ENCODE results near the gene SERPINB1. TPM values are rescaled to one million over a fixed set of nuclear protein-coding genes. Genes with fewer than 3 reads are reported as not detected.

Gene SERPINB1
- polyA plus RNA-seq, 1 experiment: 22.4 TPM

DNA sequence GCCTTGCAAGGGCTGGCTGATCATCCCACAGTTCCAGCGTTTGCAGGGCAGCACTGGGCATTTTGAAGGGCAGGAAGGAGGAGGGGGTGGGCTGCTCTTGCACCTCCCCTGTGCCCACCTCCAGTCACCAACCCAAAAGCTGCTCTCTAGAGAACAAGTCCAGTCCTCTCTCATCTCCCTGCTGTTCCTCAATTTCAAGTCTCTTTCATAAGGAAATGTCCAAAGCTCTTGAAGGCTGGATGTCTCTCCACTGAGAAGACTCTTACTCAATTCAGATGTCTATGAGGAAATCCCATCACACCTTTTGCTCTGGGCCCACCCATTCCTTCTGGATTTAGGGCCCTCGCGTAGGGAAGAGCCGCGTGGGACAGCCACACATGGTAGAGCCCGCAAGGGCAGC, 44.8 kb downstream of the SERPINB1 start:
- Histone ChIP-seq H3K27me3 (ENCODE audit: control insufficient read depth, insufficient read depth, low read length) (no peaks in the 10 kb centered on the region), H3K4me3 (ENCODE audit: low read depth, low read length) (no peak overlapping the region), H3K9me3 (ENCODE audit: control insufficient read depth, insufficient read depth, low read length) (no peaks in the 10 kb centered on the region), H3K27ac (ENCODE audit: low read depth, low read length) (no peak overlapping the region)
- POLR2A ChIA-PET: no interaction called here
- CTCF ChIA-PET: no interaction called here
- DNase-seq (ENCODE audit: low read depth, low spot score): no peak
- TF ChIP-seq, protein P1, sequence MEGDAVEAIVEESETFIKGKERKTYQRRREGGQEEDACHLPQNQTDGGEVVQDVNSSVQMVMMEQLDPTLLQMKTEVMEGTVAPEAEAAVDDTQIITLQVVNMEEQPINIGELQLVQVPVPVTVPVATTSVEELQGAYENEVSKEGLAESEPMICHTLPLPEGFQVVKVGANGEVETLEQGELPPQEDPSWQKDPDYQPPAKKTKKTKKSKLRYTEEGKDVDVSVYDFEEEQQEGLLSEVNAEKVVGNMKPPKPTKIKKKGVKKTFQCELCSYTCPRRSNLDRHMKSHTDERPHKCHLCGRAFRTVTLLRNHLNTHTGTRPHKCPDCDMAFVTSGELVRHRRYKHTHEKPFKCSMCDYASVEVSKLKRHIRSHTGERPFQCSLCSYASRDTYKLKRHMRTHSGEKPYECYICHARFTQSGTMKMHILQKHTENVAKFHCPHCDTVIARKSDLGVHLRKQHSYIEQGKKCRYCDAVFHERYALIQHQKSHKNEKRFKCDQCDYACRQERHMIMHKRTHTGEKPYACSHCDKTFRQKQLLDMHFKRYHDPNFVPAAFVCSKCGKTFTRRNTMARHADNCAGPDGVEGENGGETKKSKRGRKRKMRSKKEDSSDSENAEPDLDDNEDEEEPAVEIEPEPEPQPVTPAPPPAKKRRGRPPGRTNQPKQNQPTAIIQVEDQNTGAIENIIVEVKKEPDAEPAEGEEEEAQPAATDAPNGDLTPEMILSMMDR (IDR thresholded peaks at IDR 0.05; ENCODE audit: low read depth, low read length): no peak

DNA sequence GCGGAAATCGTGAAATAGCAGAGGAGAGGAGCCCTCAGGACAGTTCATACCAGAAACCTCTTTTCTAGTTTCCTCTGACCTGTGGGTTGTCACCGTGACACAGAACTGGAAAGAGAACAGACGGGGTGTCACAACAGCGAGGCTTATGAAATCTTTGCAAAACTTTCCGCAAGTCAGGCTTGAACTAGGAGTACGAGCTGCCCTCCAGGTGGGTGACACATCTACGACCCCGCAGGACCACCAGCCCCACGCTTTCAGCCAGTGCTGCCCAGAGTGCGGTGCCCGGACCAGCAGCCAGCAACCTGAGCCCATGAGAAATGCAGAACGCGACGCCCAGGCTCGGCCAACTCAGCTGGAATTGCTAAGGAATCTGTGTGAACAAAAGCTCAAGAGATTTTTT, 45.7 kb downstream of the SERPINB1 start:
- no peaks in the 10 kb centered on the region for H3K27me3 ChIP-seq (ENCODE audit: control insufficient read depth, insufficient read depth, low read length)
- TF ChIP-seq, protein P1 (IDR thresholded peaks at IDR 0.05; ENCODE audit: low read depth, low read length): no peak
- H3K27ac ChIP-seq (ENCODE audit: low read depth, low read length): no peak overlapping the region
- CTCF ChIA-PET: no interaction called here
- no peak overlapping the region for H3K4me3 ChIP-seq (ENCODE audit: low read depth, low read length)
- DNase-seq (ENCODE audit: low read depth, low spot score): no peak
- H3K9me3 ChIP-seq (ENCODE audit: control insufficient read depth, insufficient read depth, low read length): no peaks in the 10 kb centered on the region
- POLR2A ChIA-PET: no interaction called here

- POLR2A ChIA-PET: no interaction called here
- CTCF ChIA-PET: no interaction called here
- no peaks in the 10 kb centered on the region for H3K9me3 ChIP-seq (ENCODE audit: control insufficient read depth, insufficient read depth, low read length)
- TF ChIP-seq, protein P1 (IDR thresholded peaks at IDR 0.05; ENCODE audit: low read depth, low read length): no peak
- H3K4me3 ChIP-seq (ENCODE audit: low read depth, low read length): no peak overlapping the region
- no peak overlapping the region for H3K27ac ChIP-seq (ENCODE audit: low read depth, low read length)
- no peaks in the 10 kb centered on the region for H3K27me3 ChIP-seq (ENCODE audit: control insufficient read depth, insufficient read depth, low read length)
- no peak for DNase-seq (ENCODE audit: low read depth, low spot score)
These were observed 46.5 kb downstream of the SERPINB1 start for GRCh38 chr6:2795162-2795561.

- TF ChIP-seq, protein P1 (IDR thresholded peaks at IDR 0.05; ENCODE audit: low read depth, low read length): no peak
- ChIA-PET CTCF (interaction anchor here (0.7 to 1.0 kb wide), 2 partner anchors 44 to 46 kb away, joined by 3 to 4 read pairs; no protein-coding TSS in a partner anchor), POLR2A (interaction anchor here (0.9 kb wide), 1 partner anchor 47 kb away, joined by 3 read pairs; the partner anchor contains the start of gene SERPINB1)
- Histone ChIP-seq H3K27ac (ENCODE audit: low read depth, low read length) (no peak overlapping the region), H3K4me3 (ENCODE audit: low read depth, low read length) (no peak overlapping the region), H3K9me3 (ENCODE audit: control insufficient read depth, insufficient read depth, low read length) (no peaks in the 10 kb centered on the region), H3K27me3 (ENCODE audit: control insufficient read depth, insufficient read depth, low read length) (no peaks in the 10 kb centered on the region)
- DNase-seq (ENCODE audit: low read depth, low spot score): no peak
These were observed 47.4 kb downstream of the SERPINB1 start for GRCh38 chr6:2794171-2794730.

- H3K27ac ChIP-seq (ENCODE audit: low read depth, low read length): no peak overlapping the region
- CTCF ChIA-PET: interaction anchor here (0.7 to 1.0 kb wide), 2 partner anchors 44 to 47 kb away, joined by 3 to 4 read pairs; no protein-coding TSS in a partner anchor
- POLR2A ChIA-PET: interaction anchor here (0.6 to 0.9 kb wide), 2 partner anchors 48 to 995 kb away, joined by 3 to 4 read pairs; partner anchors contain the start of gene SERPINB1
- no peak for DNase-seq (ENCODE audit: low read depth, low spot score)
- TF ChIP-seq, protein P1 (IDR thresholded peaks at IDR 0.05; ENCODE audit: low read depth, low read length): no peak
- H3K9me3 ChIP-seq (ENCODE audit: control insufficient read depth, insufficient read depth, low read length): no peaks in the 10 kb centered on the region
- no peaks in the 10 kb centered on the region for H3K27me3 ChIP-seq (ENCODE audit: control insufficient read depth, insufficient read depth, low read length)
- no peak overlapping the region for H3K4me3 ChIP-seq (ENCODE audit: low read depth, low read length)
These were observed 48.0 kb downstream of the SERPINB1 start for GRCh38 chr6:2793534-2794151.

Measured in AG04450 (cell line).